Measurements from ENCODE around the gene OR14A2.
"Not testable (repeated sequence)": the region's sequence is repeated elsewhere in the genome, so short reads cannot be mapped to it uniquely, and the experiment has no call there.

OR14A2 gene

GRCh38 chr1:247721222-247721621 lies 26.7 kb downstream of the OR14A2 start:
- Histone ChIP-seq H3K4me1 (ENCODE audit: control insufficient read depth in 1 of 2, insufficient read depth in 1 of 2, low read depth in 1 of 2, low read length in 1 of 2) (no peaks in the 10 kb centered on the region), H3K4me3 (ENCODE audit: low read depth in 1 of 2, low read length in 1 of 2) (no peak overlapping the region), H3K27ac (no peak overlapping the region), H3K27me3 (no peaks in the 10 kb centered on the region), H3K36me3 (no peaks in the 10 kb centered on the region), H3K9me3 (peaks cover 4% of the 10 kb centered on the region)
- TF ChIP-seq CTCF (IDR thresholded peaks at IDR 0.05): no peak

GRCh38 chr1:247716546-247716945 lies 31.4 kb downstream of the OR14A2 start, which contains the start of gene OR6F1:
Gene OR6F1 (minus strand): TSS chr1:247716646. CDS start chr1:247712755, 3,891 bp downstream.
- H3K9me3 ChIP-seq: peaks cover 4% of the 10 kb centered on the region
- no peaks in the 10 kb centered on the region for H3K4me1 ChIP-seq (ENCODE audit: control insufficient read depth in 1 of 2, insufficient read depth in 1 of 2, low read depth in 1 of 2, low read length in 1 of 2)
- TF ChIP-seq CTCF (IDR thresholded peaks at IDR 0.05): no peak
- H3K36me3 ChIP-seq: no peaks in the 10 kb centered on the region
- H3K4me3 ChIP-seq (ENCODE audit: low read depth in 1 of 2, low read length in 1 of 2): no peak within 1 kb of the TSS
- no peaks in the 10 kb centered on the region for H3K27me3 ChIP-seq
- H3K27ac ChIP-seq: no peak within 1 kb of the TSS

- H3K36me3 ChIP-seq: no peaks in the 10 kb centered on the region
- H3K27me3 ChIP-seq: no peaks in the 10 kb centered on the region
- H3K4me3 ChIP-seq (ENCODE audit: low read depth in 1 of 2, low read length in 1 of 2): no peak overlapping the region
- no peaks in the 10 kb centered on the region for H3K9me3 ChIP-seq
- no peak for TF ChIP-seq CTCF (IDR thresholded peaks at IDR 0.05)
- H3K27ac ChIP-seq: no peak overlapping the region
- H3K4me1 ChIP-seq (ENCODE audit: control insufficient read depth in 1 of 2, insufficient read depth in 1 of 2, low read depth in 1 of 2, low read length in 1 of 2): no peaks in the 10 kb centered on the region
Observed at GRCh38 chr1:247713753-247714152, 34.2 kb downstream of the OR14A2 start.

GRCh38 chr1:247710681-247711080 lies 37.3 kb downstream of the OR14A2 start:
- not testable (repeated sequence) for H3K4me1 ChIP-seq (ENCODE audit: control insufficient read depth in 1 of 2, insufficient read depth in 1 of 2, low read depth in 1 of 2, low read length in 1 of 2); H3K4me3 ChIP-seq (ENCODE audit: low read depth in 1 of 2, low read length in 1 of 2); H3K27ac ChIP-seq; H3K9me3 ChIP-seq; H3K27me3 ChIP-seq; H3K36me3 ChIP-seq

- TF ChIP-seq CTCF (IDR thresholded peaks at IDR 0.05): no peak
- H3K27ac ChIP-seq: no peak overlapping the region
- H3K4me3 ChIP-seq (ENCODE audit: low read depth in 1 of 2, low read length in 1 of 2): no peak overlapping the region
- no peaks in the 10 kb centered on the region for H3K9me3 ChIP-seq
- no peaks in the 10 kb centered on the region for H3K36me3 ChIP-seq
- H3K4me1 ChIP-seq (ENCODE audit: control insufficient read depth in 1 of 2, insufficient read depth in 1 of 2, low read depth in 1 of 2, low read length in 1 of 2): no peaks in the 10 kb centered on the region
- H3K27me3 ChIP-seq: no peaks in the 10 kb centered on the region
Observed at GRCh38 chr1:247701338-247701737, 46.6 kb downstream of the OR14A2 start.

- no peak overlapping the region for H3K4me3 ChIP-seq (ENCODE audit: low read depth in 1 of 2, low read length in 1 of 2)
- TF ChIP-seq CTCF (IDR thresholded peaks at IDR 0.05): peak; percentile 52
- H3K36me3 ChIP-seq: no peaks in the 10 kb centered on the region
- H3K4me1 ChIP-seq (ENCODE audit: control insufficient read depth in 1 of 2, insufficient read depth in 1 of 2, low read depth in 1 of 2, low read length in 1 of 2): no peaks in the 10 kb centered on the region
- no peaks in the 10 kb centered on the region for H3K27me3 ChIP-seq
- H3K9me3 ChIP-seq: no peaks in the 10 kb centered on the region
- no peak overlapping the region for H3K27ac ChIP-seq
Observed at GRCh38 chr1:247681288-247681897, 66.5 kb downstream of the OR14A2 start.
